Measurements from ENCODE around the gene RPS6KA3.

The RPS6KA3 gene

DNA sequence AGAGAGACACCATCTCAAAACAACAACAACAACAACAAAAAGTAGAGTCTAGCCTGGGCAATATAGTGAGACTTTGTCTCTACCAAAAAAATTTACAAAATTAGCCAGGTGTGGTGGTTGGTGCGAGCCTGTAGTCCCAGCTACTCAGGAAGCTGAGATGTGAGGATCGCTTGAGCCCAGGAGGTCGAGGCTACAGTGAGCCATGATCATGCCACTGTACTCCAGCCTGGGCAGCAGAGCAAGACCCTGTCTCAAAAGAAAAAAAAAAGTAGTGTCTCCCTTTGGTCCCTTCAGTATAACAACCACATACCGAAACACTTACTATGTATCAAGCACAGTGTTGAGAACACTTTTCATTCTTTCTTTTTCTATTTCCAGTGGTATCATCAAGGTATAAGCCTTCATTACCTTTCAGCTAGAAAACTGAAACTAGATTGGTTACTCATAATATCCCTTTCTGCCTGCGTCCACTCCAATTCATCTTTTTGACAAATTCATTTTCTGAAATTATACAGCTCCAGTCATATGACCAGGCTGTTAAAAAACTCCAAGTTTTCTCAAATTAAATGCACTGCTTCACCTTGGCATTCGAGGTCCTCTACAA is 54.1 kb downstream of the RPS6KA3 start:
- Histone ChIP-seq H2AK5ac (ENCODE audit: low read length, severe bottlenecking) (no peak overlapping the region), H4K8ac (ENCODE audit: low read length) (no peak overlapping the region), H3K4me3 (ENCODE audit: insufficient read depth in 1 of 2, low read depth in 1 of 2, low read length in 2 of 2) (no peak overlapping the region), H3K27me3 (ENCODE audit: control insufficient read depth in 1 of 2, insufficient read depth in 1 of 2, low read length in 2 of 2) (no peaks in the 10 kb centered on the region), H3K4ac (ENCODE audit: low read depth in 1 of 2, low read length in 2 of 2) (no peak overlapping the region), H3K4me1 (ENCODE audit: control insufficient read depth, insufficient read depth, low read depth, low read length) (no peaks in the 10 kb centered on the region), H3K4me2 (ENCODE audit: low read length, poor library complexity, severe bottlenecking) (no peak overlapping the region), H2AFZ (ENCODE audit: low read depth, low read length) (no peak overlapping the region), H3K36me3 (ENCODE audit: control insufficient read depth in 1 of 2, insufficient read depth in 2 of 2, low read depth in 1 of 2, low read length in 2 of 2) (peaks cover 6 to 21% of the 10 kb centered on the region in 2 experiments), H3K14ac (ENCODE audit: low read length in 2 of 2) (no peak overlapping the region), H3K23ac (ENCODE audit: low read length in 2 of 2) (no peak overlapping the region), H2BK120ac (ENCODE audit: low read depth, low read length) (no peak overlapping the region), H4K91ac (ENCODE audit: low read length) (no peak overlapping the region), H3K27ac (ENCODE audit: low read length, poor library complexity, severe bottlenecking) (no peak overlapping the region), H3K9me3 (ENCODE audit: control insufficient read depth, low read length) (no peaks in the 10 kb centered on the region), H2BK15ac (ENCODE audit: low read depth, poor library complexity, severe bottlenecking) (no peak overlapping the region), H2BK5ac (ENCODE audit: low read depth, low read length, poor library complexity, severe bottlenecking) (no peak overlapping the region), H3K18ac (ENCODE audit: low read depth in 1 of 2, low read length in 2 of 2) (no peak overlapping the region), H3K79me1 (replicated peaks; ENCODE audit: low read length, poor library complexity, severe bottlenecking) (peaks cover 1% of the 10 kb centered on the region), H3K9ac (ENCODE audit: low read length) (no peak overlapping the region), H2BK12ac (ENCODE audit: low read length in 2 of 2) (no peak overlapping the region)
- 97% methylated on average over 6 of the region's 6 CpGs for WGBS
- DNase-seq = no peak

DNA sequence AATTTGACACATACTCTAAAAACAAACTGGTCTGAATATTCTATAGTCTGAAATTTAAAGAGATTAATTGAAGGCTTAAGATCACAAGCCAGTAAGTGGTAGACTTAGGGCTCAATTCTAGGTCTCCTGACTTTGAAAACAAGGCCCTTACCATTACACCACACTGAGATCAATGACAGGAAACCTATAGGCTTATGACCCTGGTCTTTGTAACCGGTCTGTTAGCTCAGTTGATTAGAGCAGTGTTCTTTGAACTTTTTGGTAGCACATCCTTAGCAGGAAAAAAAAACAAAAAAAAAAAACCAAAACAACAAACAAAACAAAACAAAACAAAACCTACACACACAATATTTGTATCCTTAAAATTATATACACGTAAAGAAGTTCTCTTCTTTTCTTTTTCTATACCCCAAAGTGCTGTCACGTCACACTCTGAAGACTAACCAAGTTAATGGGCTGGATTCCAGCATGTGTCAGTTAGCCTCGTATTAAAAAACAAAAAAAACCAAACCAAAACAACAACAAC is 55.4 kb downstream of the RPS6KA3 start:
- Histone ChIP-seq H2BK15ac (ENCODE audit: low read depth, poor library complexity, severe bottlenecking) (no peak overlapping the region), H3K18ac (ENCODE audit: low read depth in 1 of 2, low read length in 2 of 2) (no peak overlapping the region), H3K36me3 (ENCODE audit: control insufficient read depth in 1 of 2, insufficient read depth in 2 of 2, low read depth in 1 of 2, low read length in 2 of 2) (peaks cover 6 to 33% of the 10 kb centered on the region in 2 experiments), H3K4me3 (ENCODE audit: insufficient read depth in 1 of 2, low read depth in 1 of 2, low read length in 2 of 2) (no peak overlapping the region), H2AFZ (ENCODE audit: low read depth, low read length) (no peak overlapping the region), H3K79me1 (replicated peaks; ENCODE audit: low read length, poor library complexity, severe bottlenecking) (peaks cover 1% of the 10 kb centered on the region), H2BK120ac (ENCODE audit: low read depth, low read length) (no peak overlapping the region), H4K91ac (ENCODE audit: low read length) (no peak overlapping the region), H3K4ac (ENCODE audit: low read depth in 1 of 2, low read length in 2 of 2) (no peak overlapping the region), H2BK5ac (ENCODE audit: low read depth, low read length, poor library complexity, severe bottlenecking) (no peak overlapping the region), H3K4me2 (ENCODE audit: low read length, poor library complexity, severe bottlenecking) (no peak overlapping the region), H3K4me1 (ENCODE audit: control insufficient read depth, insufficient read depth, low read depth, low read length) (no peaks in the 10 kb centered on the region), H3K9me3 (ENCODE audit: control insufficient read depth, low read length) (no peaks in the 10 kb centered on the region), H4K8ac (ENCODE audit: low read length) (no peak overlapping the region), H2BK12ac (ENCODE audit: low read length in 2 of 2) (no peak overlapping the region), H3K23ac (ENCODE audit: low read length in 2 of 2) (no peak overlapping the region), H3K9ac (ENCODE audit: low read length) (no peak overlapping the region), H3K14ac (ENCODE audit: low read length in 2 of 2) (no peak overlapping the region), H3K27me3 (ENCODE audit: control insufficient read depth in 1 of 2, insufficient read depth in 1 of 2, low read length in 2 of 2) (no peaks in the 10 kb centered on the region), H3K27ac (ENCODE audit: low read length, poor library complexity, severe bottlenecking) (no peak overlapping the region), H2AK5ac (ENCODE audit: low read length, severe bottlenecking) (no peak overlapping the region)
- WGBS = 97% methylated on average over 4 of the region's 4 CpGs
- no peak for DNase-seq

DNA sequence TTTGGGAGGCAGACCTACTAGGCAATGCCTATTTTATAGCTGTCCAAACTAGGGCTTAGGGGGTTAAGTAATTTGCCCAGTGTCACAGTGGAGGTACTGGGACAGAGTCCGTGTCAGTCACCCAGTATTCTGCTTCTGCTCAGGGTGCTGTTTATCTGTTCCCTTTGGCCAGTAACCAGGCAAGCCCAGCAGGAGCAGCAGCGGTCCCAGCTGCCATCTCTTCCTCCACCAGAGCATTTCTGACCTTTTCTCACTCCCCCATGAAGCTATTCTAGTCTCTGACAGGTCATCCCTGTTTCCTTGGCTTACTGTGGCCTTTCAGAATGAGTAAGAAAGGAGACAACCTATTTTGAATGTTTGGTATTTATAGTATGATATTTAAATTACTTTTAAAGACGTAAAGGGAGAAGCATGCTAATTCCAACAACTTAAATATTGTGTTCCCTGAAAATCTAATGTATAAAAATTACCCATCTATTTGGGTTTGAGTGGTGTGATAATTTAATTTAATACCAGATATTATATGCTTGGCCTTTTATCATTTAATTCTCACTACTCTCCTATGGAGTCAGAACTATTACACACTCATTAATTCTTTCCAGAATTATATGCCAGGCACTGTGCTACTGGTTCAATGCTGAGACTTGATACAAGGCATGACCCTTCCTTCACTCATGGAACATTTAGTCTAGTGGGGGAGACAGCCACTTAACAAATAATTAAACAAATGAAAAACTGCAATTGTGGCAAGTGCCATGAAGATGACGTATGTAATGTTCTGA is 60.6 kb downstream of the RPS6KA3 start:
- Histone ChIP-seq H2BK120ac (ENCODE audit: low read depth, low read length) (no peak overlapping the region), H2AK5ac (ENCODE audit: low read length, severe bottlenecking) (no peak overlapping the region), H3K18ac (ENCODE audit: low read depth in 1 of 2, low read length in 2 of 2) (no peak overlapping the region), H2BK12ac (ENCODE audit: low read length in 2 of 2) (no peak overlapping the region), H3K79me1 (replicated peaks; ENCODE audit: low read length, poor library complexity, severe bottlenecking) (peaks cover 3% of the 10 kb centered on the region), H3K36me3 (ENCODE audit: control insufficient read depth in 1 of 2, insufficient read depth in 2 of 2, low read depth in 1 of 2, low read length in 2 of 2) (peaks cover 6 to 50% of the 10 kb centered on the region in 2 experiments), H3K14ac (ENCODE audit: low read length in 2 of 2) (no peak overlapping the region), H3K4me1 (ENCODE audit: control insufficient read depth, insufficient read depth, low read depth, low read length) (no peaks in the 10 kb centered on the region), H4K91ac (ENCODE audit: low read length) (no peak overlapping the region), H3K27me3 (ENCODE audit: control insufficient read depth in 1 of 2, insufficient read depth in 1 of 2, low read length in 2 of 2) (peaks cover 0 to 3% of the 10 kb centered on the region in 2 experiments), H3K27ac (ENCODE audit: low read length, poor library complexity, severe bottlenecking) (no peak overlapping the region), H2BK5ac (ENCODE audit: low read depth, low read length, poor library complexity, severe bottlenecking) (no peak overlapping the region), H2AFZ (ENCODE audit: low read depth, low read length) (no peak overlapping the region), H3K9me3 (ENCODE audit: control insufficient read depth, low read length) (no peaks in the 10 kb centered on the region), H3K4ac (ENCODE audit: low read depth in 1 of 2, low read length in 2 of 2) (no peak overlapping the region), H3K4me2 (ENCODE audit: low read length, poor library complexity, severe bottlenecking) (no peak overlapping the region), H3K9ac (ENCODE audit: low read length) (no peak overlapping the region), H3K23ac (ENCODE audit: low read length in 2 of 2) (no peak overlapping the region), H4K8ac (ENCODE audit: low read length) (no peak overlapping the region), H3K4me3 (ENCODE audit: insufficient read depth in 1 of 2, low read depth in 1 of 2, low read length in 2 of 2) (no peak overlapping the region), H2BK15ac (ENCODE audit: low read depth, poor library complexity, severe bottlenecking) (no peak overlapping the region)
- no peak for DNase-seq
- WGBS = 78% methylated on average over 2 of the region's 4 CpGs

DNA sequence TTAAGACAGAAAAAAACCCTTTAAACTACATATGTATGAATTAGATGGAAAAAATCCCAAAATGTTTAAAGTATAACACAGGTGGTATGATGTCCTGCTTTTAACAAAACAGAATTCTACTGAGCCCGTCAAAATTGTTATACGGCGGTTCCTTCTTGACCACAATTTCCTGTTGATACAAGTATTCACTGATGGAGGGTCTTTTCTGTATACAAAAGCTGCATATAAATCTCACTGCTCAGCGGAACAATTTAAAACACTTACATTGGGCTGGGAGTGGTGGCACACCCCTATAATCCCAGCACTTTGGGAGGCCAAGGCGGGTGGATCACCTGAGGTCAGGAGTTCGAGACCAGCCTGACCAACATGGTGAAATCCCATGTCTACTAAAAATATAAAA is 62.4 kb downstream of the RPS6KA3 start:
- H3K4me3 ChIP-seq (ENCODE audit: insufficient read depth in 1 of 2, low read depth in 1 of 2, low read length in 2 of 2) = no peak overlapping the region
- H2BK120ac ChIP-seq (ENCODE audit: low read depth, low read length) = no peak overlapping the region
- no peaks in the 10 kb centered on the region for H3K9me3 ChIP-seq (ENCODE audit: control insufficient read depth, low read length)
- no peak overlapping the region for H2BK5ac ChIP-seq (ENCODE audit: low read depth, low read length, poor library complexity, severe bottlenecking)
- WGBS = 87% methylated on average over 3 of the region's 6 CpGs
- no peak overlapping the region for H3K4ac ChIP-seq (ENCODE audit: low read depth in 1 of 2, low read length in 2 of 2)
- H3K4me2 ChIP-seq (ENCODE audit: low read length, poor library complexity, severe bottlenecking) = no peak overlapping the region
- no peak overlapping the region for H4K8ac ChIP-seq (ENCODE audit: low read length)
- peaks cover 3% of the 10 kb centered on the region for H3K79me1 ChIP-seq (replicated peaks; ENCODE audit: low read length, poor library complexity, severe bottlenecking)
- H3K9ac ChIP-seq (ENCODE audit: low read length) = no peak overlapping the region
- no peak for DNase-seq
- H3K27me3 ChIP-seq (ENCODE audit: control insufficient read depth in 1 of 2, insufficient read depth in 1 of 2, low read length in 2 of 2) = peaks cover 0 to 3% of the 10 kb centered on the region in 2 experiments
- H3K4me1 ChIP-seq (ENCODE audit: control insufficient read depth, insufficient read depth, low read depth, low read length) = no peaks in the 10 kb centered on the region
- no peak overlapping the region for H2AK5ac ChIP-seq (ENCODE audit: low read length, severe bottlenecking)
- no peak overlapping the region for H2BK12ac ChIP-seq (ENCODE audit: low read length in 2 of 2)
- H3K14ac ChIP-seq (ENCODE audit: low read length in 2 of 2) = no peak overlapping the region
- H3K18ac ChIP-seq (ENCODE audit: low read depth in 1 of 2, low read length in 2 of 2) = no peak overlapping the region
- H3K23ac ChIP-seq (ENCODE audit: low read length in 2 of 2) = no peak overlapping the region
- H2AFZ ChIP-seq (ENCODE audit: low read depth, low read length) = no peak overlapping the region
- no peak overlapping the region for H4K91ac ChIP-seq (ENCODE audit: low read length)
- no peak overlapping the region for H2BK15ac ChIP-seq (ENCODE audit: low read depth, poor library complexity, severe bottlenecking)
- H3K27ac ChIP-seq (ENCODE audit: low read length, poor library complexity, severe bottlenecking) = no peak overlapping the region
- peaks cover 6 to 63% of the 10 kb centered on the region in 2 experiments for H3K36me3 ChIP-seq (ENCODE audit: control insufficient read depth in 1 of 2, insufficient read depth in 2 of 2, low read depth in 1 of 2, low read length in 2 of 2)
